Esophagus muscularis mucosa (tissue), 3 donors: ENCODE results near the gene SMLR1.

Source experiments
- CTCF ChIP-seq, 3 experiments: fragments of 200-600 bp in 2 of 3; fragments of 450-650 bp in 1 of 3; sonication (generic) in 2 of 3; IDR thresholded peaks; one replicate each; pipeline ENCODE4 v1.5.1; 2017 to 2019; ENCODE audit warnings: antibody characterized with exemption in 3 of 3, mild to moderate bottlenecking in 2 of 3, moderate library complexity in 1 of 3
- POLR2A ChIP-seq: fragments of 450-650 bp; IDR thresholded peaks from one replicate; pipeline ENCODE4 v1.6.1; 2017; ENCODE audit warnings: antibody characterized with exemption, moderate library complexity, mild to moderate bottlenecking, low read depth
- POLR2AphosphoS5 ChIP-seq, 2 donors: sonication (generic); formaldehyde crosslinking; IDR thresholded peaks; one replicate each; pipeline ENCODE4 v1.6.1; 2017; ENCODE audit warnings: antibody characterized with exemption in 2 of 2

- TF ChIP-seq POLR2A (no peak), CTCF (IDR thresholded peaks at IDR 0.05) (no peak), POLR2AphosphoS5 (IDR thresholded peaks at IDR 0.05) (no peak)
Measured at GRCh38 chr6:130879826-130880225, 52.6 kb downstream of the SMLR1 start.
